ENCODE data around the gene SPON1.
"Not testable (repeated sequence)": the region's sequence is repeated elsewhere in the genome, so short reads cannot be mapped to it uniquely, and the experiment has no call there.

The SPON1 gene

GRCh38 chr11:14158393-14158792 is 195.9 kb downstream of the SPON1 start:
- H3K4me3 ChIP-seq (ENCODE audit: low read length) = no peak overlapping the region
- H3K9me3 ChIP-seq (ENCODE audit: control insufficient read depth, low read length) = peaks cover 27% of the 10 kb centered on the region
- H3K4me1 ChIP-seq (ENCODE audit: control insufficient read depth, insufficient read depth, low read length) = no peaks in the 10 kb centered on the region
- H3K27me3 ChIP-seq (replicated peaks; ENCODE audit: control insufficient read depth, insufficient read depth, low read length) = no peaks in the 10 kb centered on the region
- H3K9ac ChIP-seq (ENCODE audit: low read length) = no peak overlapping the region
- no peak for DNase-seq (ENCODE audit: low read depth)
- H3K36me3 ChIP-seq (ENCODE audit: control insufficient read depth, insufficient read depth, low read length, severe bottlenecking) = no peaks in the 10 kb centered on the region

DNA sequence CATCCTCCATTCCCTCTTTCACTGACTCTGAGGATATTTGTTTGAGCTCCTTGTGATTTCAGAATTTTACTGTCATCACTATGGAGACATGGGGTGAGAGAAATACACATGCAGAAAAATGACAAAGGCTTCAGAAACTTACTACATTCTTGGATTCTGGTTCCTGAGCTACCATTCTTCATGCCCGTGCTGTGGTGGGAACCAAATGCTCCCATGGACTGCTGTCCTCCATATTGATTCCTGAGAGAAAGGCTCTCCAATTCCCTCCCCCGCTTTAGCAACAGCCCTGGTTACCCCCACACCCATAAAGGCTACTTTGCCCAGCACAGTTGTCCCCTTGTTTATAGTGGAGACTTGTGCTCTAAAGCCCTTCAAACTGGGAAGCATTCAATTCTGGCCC is 201.1 kb downstream of the SPON1 start:
- Histone ChIP-seq H3K4me1 (ENCODE audit: control insufficient read depth, insufficient read depth, low read length) (no peaks in the 10 kb centered on the region), H3K36me3 (ENCODE audit: control insufficient read depth, insufficient read depth, low read length, severe bottlenecking) (no peaks in the 10 kb centered on the region)

GRCh38 chr11:14173679-14174078 is 211.2 kb downstream of the SPON1 start:
- H3K9me3 ChIP-seq (ENCODE audit: control insufficient read depth, low read length); H3K4me1 ChIP-seq (ENCODE audit: control insufficient read depth, insufficient read depth, low read length); H3K36me3 ChIP-seq (ENCODE audit: control insufficient read depth, insufficient read depth, low read length, severe bottlenecking); DNase-seq (ENCODE audit: low read depth); H3K27me3 ChIP-seq (replicated peaks; ENCODE audit: control insufficient read depth, insufficient read depth, low read length); H3K9ac ChIP-seq (ENCODE audit: low read length); H3K4me3 ChIP-seq (ENCODE audit: low read length): not testable (repeated sequence)

More for the DNA sequence above, 201.1 kb downstream of the SPON1 start:
- no peak for DNase-seq (ENCODE audit: low read depth)
- Histone ChIP-seq H3K9ac (ENCODE audit: low read length) (no peak overlapping the region), H3K9me3 (ENCODE audit: control insufficient read depth, low read length) (peaks cover 4% of the 10 kb centered on the region), H3K27me3 (replicated peaks; ENCODE audit: control insufficient read depth, insufficient read depth, low read length) (no peaks in the 10 kb centered on the region), H3K4me3 (ENCODE audit: low read length) (no peak overlapping the region)

- no peaks in the 10 kb centered on the region for H3K36me3 ChIP-seq (ENCODE audit: control insufficient read depth, insufficient read depth, low read length, severe bottlenecking)
- no peaks in the 10 kb centered on the region for H3K27me3 ChIP-seq (replicated peaks; ENCODE audit: control insufficient read depth, insufficient read depth, low read length)
- peak; percentile 97 for DNase-seq (ENCODE audit: low read depth)
- no peak overlapping the region for H3K9ac ChIP-seq (ENCODE audit: low read length)
- peaks cover 50% of the 10 kb centered on the region for H3K4me1 ChIP-seq (ENCODE audit: control insufficient read depth, insufficient read depth, low read length)
- H3K4me3 ChIP-seq (ENCODE audit: low read length) = no peak overlapping the region
- H3K9me3 ChIP-seq (ENCODE audit: control insufficient read depth, low read length) = no peaks in the 10 kb centered on the region
Observed at GRCh38 chr11:14179116-14179820, 216.7 kb downstream of the SPON1 start.

DNA sequence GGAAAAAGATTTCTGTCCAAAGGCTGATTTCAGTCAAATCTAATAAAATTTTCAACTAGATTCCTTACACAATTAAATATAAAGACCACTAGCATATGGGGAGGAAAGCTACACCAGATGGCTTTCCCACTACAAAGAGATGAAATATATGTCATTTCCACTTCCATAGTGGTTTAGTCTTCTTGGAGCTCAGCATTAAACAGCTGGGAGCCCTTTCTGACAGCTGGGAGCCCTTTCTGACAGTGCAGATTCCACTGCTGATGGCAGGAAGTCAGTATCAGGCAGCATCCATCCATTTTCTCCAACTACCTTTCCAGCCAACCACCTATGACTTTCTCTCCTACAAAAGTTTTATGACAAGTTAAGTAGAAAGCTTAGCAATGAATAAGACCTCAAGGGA is 218.6 kb downstream of the SPON1 start:
- H3K4me3 ChIP-seq (ENCODE audit: low read length) = no peak overlapping the region
- DNase-seq (ENCODE audit: low read depth) = no peak
- H3K9me3 ChIP-seq (ENCODE audit: control insufficient read depth, low read length) = no peaks in the 10 kb centered on the region
- H3K27me3 ChIP-seq (replicated peaks; ENCODE audit: control insufficient read depth, insufficient read depth, low read length) = no peaks in the 10 kb centered on the region
- no peak overlapping the region for H3K9ac ChIP-seq (ENCODE audit: low read length)
- H3K4me1 ChIP-seq (ENCODE audit: control insufficient read depth, insufficient read depth, low read length) = peaks cover 65% of the 10 kb centered on the region
- H3K36me3 ChIP-seq (ENCODE audit: control insufficient read depth, insufficient read depth, low read length, severe bottlenecking) = no peaks in the 10 kb centered on the region

DNA sequence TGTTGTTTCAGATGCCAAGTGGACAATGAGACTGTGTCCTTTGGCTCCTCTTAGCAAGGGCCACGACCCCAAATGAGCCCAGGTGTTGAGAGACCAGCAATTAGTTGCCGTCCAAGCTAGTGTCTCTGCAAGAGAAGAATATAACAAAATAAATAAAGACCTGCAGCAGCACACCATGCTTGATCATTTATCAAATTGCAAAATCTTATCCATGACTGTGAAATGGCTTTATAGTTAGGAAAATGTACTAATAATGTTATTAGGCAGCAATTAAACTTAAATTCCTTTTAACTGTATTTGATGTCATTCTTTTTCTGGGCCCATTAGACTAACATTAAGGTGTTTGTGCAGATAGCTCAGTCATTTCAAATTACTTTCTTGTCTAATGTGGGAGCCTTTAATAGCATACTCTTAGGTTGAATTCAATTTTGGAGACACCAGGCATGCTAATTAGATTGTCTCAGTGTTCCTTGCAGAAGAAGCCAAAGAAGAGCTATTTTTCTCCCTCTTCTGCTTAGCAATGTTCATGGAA is 220.4 kb downstream of the SPON1 start:
- Histone ChIP-seq H3K9me3 (ENCODE audit: control insufficient read depth, low read length) (no peaks in the 10 kb centered on the region), H3K9ac (ENCODE audit: low read length) (no peak overlapping the region), H3K4me1 (ENCODE audit: control insufficient read depth, insufficient read depth, low read length) (peaks cover 75% of the 10 kb centered on the region), H3K27me3 (replicated peaks; ENCODE audit: control insufficient read depth, insufficient read depth, low read length) (no peaks in the 10 kb centered on the region), H3K36me3 (ENCODE audit: control insufficient read depth, insufficient read depth, low read length, severe bottlenecking) (no peaks in the 10 kb centered on the region), H3K4me3 (ENCODE audit: low read length) (no peak overlapping the region)
- DNase-seq (ENCODE audit: low read depth) = no peak

- DNase-seq (ENCODE audit: low read depth) = peak; percentile 53
- peaks cover 78% of the 10 kb centered on the region for H3K4me1 ChIP-seq (ENCODE audit: control insufficient read depth, insufficient read depth, low read length)
- H3K9ac ChIP-seq (ENCODE audit: low read length) = peak overlapping the region; percentile 9
- H3K4me3 ChIP-seq (ENCODE audit: low read length) = peak overlapping the region; percentile 24
- no peaks in the 10 kb centered on the region for H3K9me3 ChIP-seq (ENCODE audit: control insufficient read depth, low read length)
- no peaks in the 10 kb centered on the region for H3K36me3 ChIP-seq (ENCODE audit: control insufficient read depth, insufficient read depth, low read length, severe bottlenecking)
- H3K27me3 ChIP-seq (replicated peaks; ENCODE audit: control insufficient read depth, insufficient read depth, low read length) = no peaks in the 10 kb centered on the region
Observed at GRCh38 chr11:14184028-14184940, 221.8 kb downstream of the SPON1 start.

GRCh38 chr11:14185461-14185860 is 222.9 kb downstream of the SPON1 start:
- Histone ChIP-seq H3K4me3 (ENCODE audit: low read length) (no peak overlapping the region), H3K4me1 (ENCODE audit: control insufficient read depth, insufficient read depth, low read length) (peaks cover 76% of the 10 kb centered on the region), H3K9ac (ENCODE audit: low read length) (no peak overlapping the region), H3K27me3 (replicated peaks; ENCODE audit: control insufficient read depth, insufficient read depth, low read length) (no peaks in the 10 kb centered on the region), H3K36me3 (ENCODE audit: control insufficient read depth, insufficient read depth, low read length, severe bottlenecking) (no peaks in the 10 kb centered on the region), H3K9me3 (ENCODE audit: control insufficient read depth, low read length) (no peaks in the 10 kb centered on the region)
- no peak for DNase-seq (ENCODE audit: low read depth)

DNA sequence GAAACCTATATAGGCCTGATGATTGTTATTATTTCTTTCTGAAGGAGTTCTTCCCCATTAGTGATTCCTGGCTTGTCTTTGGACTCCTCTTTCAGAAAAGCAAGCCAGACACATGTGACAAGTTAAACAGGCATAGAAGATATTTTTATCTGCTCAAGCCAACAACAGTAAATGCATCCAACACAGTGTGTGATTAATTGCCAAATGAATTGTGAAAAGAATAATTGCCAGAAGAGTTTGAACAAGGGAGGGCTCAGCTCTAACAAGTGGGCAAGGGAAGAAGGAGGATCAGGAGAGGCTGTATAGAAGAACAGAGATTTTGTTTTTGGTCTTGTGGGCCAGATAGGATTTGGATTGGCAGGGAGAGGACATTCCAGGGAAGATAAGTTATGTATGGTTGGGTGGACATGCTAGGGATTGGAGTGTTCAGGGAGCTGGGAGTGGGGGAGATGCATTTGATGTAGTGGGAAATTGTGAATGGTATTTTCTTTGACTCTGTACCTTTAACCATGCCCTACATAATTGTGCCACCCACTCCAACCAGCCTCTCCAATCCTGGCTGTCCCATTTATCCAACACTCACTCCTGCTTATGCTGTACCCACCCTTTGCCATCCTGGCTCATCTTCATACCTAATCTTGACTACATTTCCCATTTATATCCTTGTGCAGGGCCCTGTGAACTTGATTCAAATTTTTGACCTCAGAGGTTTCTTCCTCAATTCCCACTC is 223.7 kb downstream of the SPON1 start:
- no peak for DNase-seq (ENCODE audit: low read depth)
- Histone ChIP-seq H3K36me3 (ENCODE audit: control insufficient read depth, insufficient read depth, low read length, severe bottlenecking) (no peaks in the 10 kb centered on the region), H3K4me3 (ENCODE audit: low read length) (no peak overlapping the region), H3K27me3 (replicated peaks; ENCODE audit: control insufficient read depth, insufficient read depth, low read length) (no peaks in the 10 kb centered on the region), H3K9me3 (ENCODE audit: control insufficient read depth, low read length) (no peaks in the 10 kb centered on the region), H3K4me1 (ENCODE audit: control insufficient read depth, insufficient read depth, low read length) (peaks cover 81% of the 10 kb centered on the region), H3K9ac (ENCODE audit: low read length) (peak overlapping the region; percentile 12)

DNA sequence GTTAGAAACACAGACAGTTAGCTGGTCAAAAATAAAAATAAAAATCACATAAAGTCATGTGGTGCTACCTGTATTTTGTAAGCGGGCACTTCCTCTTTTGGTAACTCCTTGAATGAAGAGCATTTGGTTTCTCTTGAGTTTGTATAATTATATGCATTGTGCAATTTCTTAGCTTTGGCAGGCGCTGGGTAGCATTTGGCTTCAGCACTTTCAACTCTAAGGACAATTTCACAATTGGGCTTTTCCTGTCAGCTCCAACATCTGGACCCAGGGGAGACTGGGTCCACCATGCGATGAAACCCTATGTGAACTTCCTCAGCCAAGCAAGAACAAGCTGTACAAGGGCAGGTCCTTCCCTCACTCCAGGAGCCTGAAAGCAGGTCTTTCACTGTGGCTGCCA is 227.4 kb downstream of the SPON1 start:
- H3K27me3 ChIP-seq (replicated peaks; ENCODE audit: control insufficient read depth, insufficient read depth, low read length) = no peaks in the 10 kb centered on the region
- no peaks in the 10 kb centered on the region for H3K36me3 ChIP-seq (ENCODE audit: control insufficient read depth, insufficient read depth, low read length, severe bottlenecking)
- peaks cover 63% of the 10 kb centered on the region for H3K4me1 ChIP-seq (ENCODE audit: control insufficient read depth, insufficient read depth, low read length)
- no peaks in the 10 kb centered on the region for H3K9me3 ChIP-seq (ENCODE audit: control insufficient read depth, low read length)
- DNase-seq (ENCODE audit: low read depth) = peak; percentile 95
- H3K9ac ChIP-seq (ENCODE audit: low read length) = peak overlapping the region; percentile 76
- peak overlapping the region; percentile 56 for H3K4me3 ChIP-seq (ENCODE audit: low read length)
